H9 (cell line): Measurements from ENCODE around the gene MKI67. TPM values are rescaled to one million over a fixed set of nuclear protein-coding genes. Genes with fewer than 3 reads are reported as not detected.

ENCODE experiments used
- DNase-seq: peaks from one replicate; pipeline ENCODE4 v3.0.0-alpha.2; 2017
- H2AFZ ChIP-seq: one replicate; pipeline ENCODE4 v1.6.1; 2013; ENCODE audit warnings: mild to moderate bottlenecking, low read length, control low read depth, moderate library complexity
- H2AK5ac ChIP-seq: 2 replicates; pipeline ENCODE4 v1.6.1; 2013; ENCODE audit warnings: low read length, control low read depth, mixed read lengths; ENCODE audit not compliant: insufficient read length
- H2BK120ac ChIP-seq: one replicate; pipeline ENCODE4 v1.6.1; 2013; ENCODE audit warnings: low read depth, mild to moderate bottlenecking, low read length, control low read depth, inconsistent platforms; ENCODE audit not compliant: poor library complexity, severe bottlenecking
- H2BK12ac ChIP-seq: 2 replicates; pipeline ENCODE4 v1.6.1; 2013; ENCODE audit warnings: low read length, control low read depth, mixed read lengths, low read depth; ENCODE audit not compliant: insufficient read length
- H2BK15ac ChIP-seq: 2 replicates; pipeline ENCODE4 v1.6.1; 2013; ENCODE audit warnings: low read depth, low read length, control low read depth
- H2BK20ac ChIP-seq: one replicate; pipeline ENCODE4 v1.6.1; 2013; ENCODE audit warnings: low read depth, mild to moderate bottlenecking, low read length, control low read depth, inconsistent platforms; ENCODE audit not compliant: poor library complexity, severe bottlenecking
- H2BK5ac ChIP-seq: 2 replicates; pipeline ENCODE4 v1.6.1; 2013; ENCODE audit warnings: low read length, control low read depth, mixed read lengths; ENCODE audit not compliant: insufficient read length
- H3K14ac ChIP-seq: 2 replicates; pipeline ENCODE4 v1.6.1; 2013; ENCODE audit warnings: low read length, control low read depth; ENCODE audit not compliant: insufficient read depth
- H3K18ac ChIP-seq: 2 replicates; pipeline ENCODE4 v1.6.1; 2013; ENCODE audit warnings: low read depth, mild to moderate bottlenecking, mixed read lengths, low read length, control low read depth; ENCODE audit not compliant: insufficient read length
- H3K23ac ChIP-seq: 2 replicates; pipeline ENCODE4 v1.6.1; 2013; ENCODE audit warnings: low read length, control low read depth, mixed read lengths, low read depth; ENCODE audit not compliant: insufficient read length
- H3K23me2 ChIP-seq: 2 replicates; pipeline ENCODE4 v1.6.1; 2013; ENCODE audit warnings: low read depth, mild to moderate bottlenecking, mixed read lengths, low read length, control low read depth; ENCODE audit not compliant: insufficient read length, poor library complexity, severe bottlenecking
- H3K27ac ChIP-seq: 2 replicates; pipeline ENCODE4 v1.5.1; 2013; ENCODE audit warnings: low read length, control low read depth, mixed read lengths, low read depth; ENCODE audit not compliant: insufficient read length
- H3K27me3 ChIP-seq: 2 replicates; pipeline ENCODE4 v1.6.1; 2013; ENCODE audit warnings: low read length, control low read depth, inconsistent platforms; ENCODE audit not compliant: insufficient read depth
- H3K4ac ChIP-seq: 2 replicates; pipeline ENCODE4 v1.6.1; 2013; ENCODE audit warnings: low read depth, mild to moderate bottlenecking, control low read depth, inconsistent platforms, low read length, moderate library complexity
- H3K4me1 ChIP-seq: 2 replicates; pipeline ENCODE4 v1.6.1; 2013; ENCODE audit warnings: low read length, control low read depth, inconsistent platforms; ENCODE audit not compliant: insufficient read depth
- H3K4me2 ChIP-seq: 2 replicates; pipeline ENCODE4 v1.6.1; 2013; ENCODE audit warnings: low read length, control low read depth, mixed read lengths; ENCODE audit not compliant: insufficient read length, insufficient read depth
- H3K56ac ChIP-seq: 2 replicates; pipeline ENCODE4 v1.6.1; 2013; ENCODE audit warnings: low read depth, mild to moderate bottlenecking, mixed read lengths, low read length, control low read depth; ENCODE audit not compliant: insufficient read length
- H3K79me1 ChIP-seq: 2 replicates; pipeline ENCODE4 v1.6.1; 2013; ENCODE audit warnings: low read depth, mild to moderate bottlenecking, moderate library complexity, low read length, control low read depth, inconsistent platforms; ENCODE audit not compliant: insufficient read depth, poor library complexity, severe bottlenecking
- H3K79me2 ChIP-seq: 2 replicates; pipeline ENCODE4 v1.6.1; 2013; ENCODE audit warnings: low read length, control low read depth, inconsistent platforms; ENCODE audit not compliant: insufficient read depth
- H3K9ac ChIP-seq: 2 replicates; pipeline ENCODE4 v1.6.1; 2013; ENCODE audit warnings: low read length, control low read depth, mixed read lengths; ENCODE audit not compliant: insufficient read length; ENCODE audit errors: extremely low read depth
- H3K9me3 ChIP-seq: one replicate; pipeline ENCODE4 v1.6.1; 2013; ENCODE audit warnings: low read depth, low read length, inconsistent platforms; ENCODE audit not compliant: control insufficient read depth
- H3T11ph ChIP-seq: one replicate; pipeline ENCODE4 v1.6.1; 2013; ENCODE audit warnings: mild to moderate bottlenecking, low read length, control low read depth, inconsistent platforms
- H4K20me1 ChIP-seq: one replicate; pipeline ENCODE4 v1.6.1; 2013; ENCODE audit not compliant: control insufficient read depth, insufficient read length, insufficient read depth
- H4K5ac ChIP-seq: 2 replicates; pipeline ENCODE4 v1.6.1; 2013; ENCODE audit warnings: low read depth, mild to moderate bottlenecking, mixed read lengths, low read length, control low read depth; ENCODE audit not compliant: insufficient read length
- H4K8ac ChIP-seq: replicated peaks from 2 replicates; pipeline ENCODE4 v1.6.1; 2013; ENCODE audit warnings: low read length, control low read depth, mixed read lengths, low read depth; ENCODE audit not compliant: insufficient read length
- H4K91ac ChIP-seq: 2 replicates; pipeline ENCODE4 v1.6.1; 2013; ENCODE audit warnings: low read depth, mild to moderate bottlenecking, moderate library complexity, mixed read lengths, low read length, control low read depth; ENCODE audit not compliant: insufficient read length
- H3K27ac Mint-ChIP-seq, 3 experiments: 2 replicates in 2 of 3; 3 replicates in 1 of 3; pipeline ENCODE4 v1.8.0; 2020 to 2021; ENCODE audit warnings: mixed read lengths in 3 of 3, mild to moderate bottlenecking in 1 of 3, moderate library complexity in 1 of 3
- H3K27me3 Mint-ChIP-seq: 2 replicates; pipeline ENCODE4 v1.8.0; 2021; ENCODE audit warnings: low read depth, mild to moderate bottlenecking, moderate library complexity, mixed read lengths
- H3K36me3 Mint-ChIP-seq, 3 experiments: 2 replicates in 2 of 3; 3 replicates in 1 of 3; pipeline ENCODE4 v1.8.0; 2020 to 2021; ENCODE audit warnings: low read depth in 3 of 3, mixed read lengths in 3 of 3; ENCODE audit not compliant: insufficient read depth in 1 of 3
- H3K4me1 Mint-ChIP-seq, 2 experiments: 2 replicates each; pipeline ENCODE4 v1.8.0; 2020; ENCODE audit warnings: mixed read lengths in 2 of 2
- H3K4me3 Mint-ChIP-seq, 2 experiments: 2 replicates in 1 of 2; 3 replicates in 1 of 2; pipeline ENCODE4 v1.8.0; 2020 to 2021; ENCODE audit warnings: mild to moderate bottlenecking in 2 of 2, mixed read lengths in 2 of 2, moderate library complexity in 1 of 2
- H3K9me3 Mint-ChIP-seq, 2 experiments: 2 replicates in 1 of 2; 3 replicates in 1 of 2; pipeline ENCODE4 v1.8.0; 2020; ENCODE audit warnings: mild to moderate bottlenecking in 2 of 2, mixed read lengths in 2 of 2, moderate library complexity in 1 of 2
- WGBS: extraction: QIAGEN DNeasy Blood & Tissue Kit; methylation state at CpG from one replicate; pipeline ENCODE4 v1.1.7; 2013; ENCODE audit warnings: missing lambda C conversion rate, low lambda C conversion rate, mixed read lengths; ENCODE audit not compliant: insufficient read length; ENCODE audit errors: extremely low coverage; 5-methylcytosine and 5-hydroxymethylcytosine counted together
- total RNA-seq: library from RNA; stranded (reverse); gene quantifications from 2 replicates; pipeline ENCODE4 v1.2.1, GENCODE V29; 2021
- TF ChIP-seq, protein P1 (sequence below): fragments of 200-600 bp; sonication (generic); conservative IDR thresholded peaks from 3 replicates; pipeline ENCODE4 v1.8.0; 2021; ENCODE audit warnings: antibody characterized with exemption, mild to moderate bottlenecking

Gene MKI67
- total RNA-seq, 1 experiment from 2014 or later: 108 TPM

GRCh38 chr10:128058106-128058749, 68.0 kb downstream of the MKI67 start:
- no peaks in the 10 kb centered on the region; a peak in 1 of 7 replicates for H3K36me3 Mint-ChIP-seq
- Histone ChIP-seq H3K56ac (no peak overlapping the region), H4K20me1 (no peaks in the 10 kb centered on the region), H3K27ac (no peak overlapping the region), H3K4me2 (no peak overlapping the region), H3K79me1 (no peaks in the 10 kb centered on the region), H4K8ac (no peak overlapping the region), H3K23ac (no peak overlapping the region), H3K27me3 (no peaks in the 10 kb centered on the region), H3K23me2 (no peaks in the 10 kb centered on the region), H2BK20ac (no peak overlapping the region), H3K9me3 (no peaks in the 10 kb centered on the region), H3K79me2 (no peaks in the 10 kb centered on the region), H2BK120ac (no peak overlapping the region), H2AK5ac (no peak overlapping the region), H3K9ac (no peak overlapping the region), H4K5ac (no peak overlapping the region), H3K4me1 (peaks cover under 1% of the 10 kb centered on the region; the same call in 1 of the 2 replicates), H3K18ac (no peak overlapping the region), H3T11ph (no peak overlapping the region), H2BK12ac (no peak overlapping the region), H2BK15ac (no peak overlapping the region), H3K14ac (no peak overlapping the region; the same call in 1 of the 2 replicates), H4K91ac (no peak overlapping the region), H2BK5ac (no peak overlapping the region), H3K4ac (no peak overlapping the region), H2AFZ (no peak overlapping the region)
- H3K4me3 Mint-ChIP-seq: no peak overlapping the region
- WGBS: no CpG with 5 or more reads among the region's 9 CpGs
- no peaks in the 10 kb centered on the region for H3K9me3 Mint-ChIP-seq
- peak overlapping the region in 1 of 3 experiments; percentile 48; a peak in 2 of 7 replicates for H3K27ac Mint-ChIP-seq
- peaks cover 14% of the 10 kb centered on the region in 2 experiments for H3K4me1 Mint-ChIP-seq
- TF ChIP-seq, protein P1, sequence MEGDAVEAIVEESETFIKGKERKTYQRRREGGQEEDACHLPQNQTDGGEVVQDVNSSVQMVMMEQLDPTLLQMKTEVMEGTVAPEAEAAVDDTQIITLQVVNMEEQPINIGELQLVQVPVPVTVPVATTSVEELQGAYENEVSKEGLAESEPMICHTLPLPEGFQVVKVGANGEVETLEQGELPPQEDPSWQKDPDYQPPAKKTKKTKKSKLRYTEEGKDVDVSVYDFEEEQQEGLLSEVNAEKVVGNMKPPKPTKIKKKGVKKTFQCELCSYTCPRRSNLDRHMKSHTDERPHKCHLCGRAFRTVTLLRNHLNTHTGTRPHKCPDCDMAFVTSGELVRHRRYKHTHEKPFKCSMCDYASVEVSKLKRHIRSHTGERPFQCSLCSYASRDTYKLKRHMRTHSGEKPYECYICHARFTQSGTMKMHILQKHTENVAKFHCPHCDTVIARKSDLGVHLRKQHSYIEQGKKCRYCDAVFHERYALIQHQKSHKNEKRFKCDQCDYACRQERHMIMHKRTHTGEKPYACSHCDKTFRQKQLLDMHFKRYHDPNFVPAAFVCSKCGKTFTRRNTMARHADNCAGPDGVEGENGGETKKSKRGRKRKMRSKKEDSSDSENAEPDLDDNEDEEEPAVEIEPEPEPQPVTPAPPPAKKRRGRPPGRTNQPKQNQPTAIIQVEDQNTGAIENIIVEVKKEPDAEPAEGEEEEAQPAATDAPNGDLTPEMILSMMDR: no peak
- no peaks in the 10 kb centered on the region for H3K27me3 Mint-ChIP-seq
- DNase-seq: no peak
